Fibroblast of mammary gland (primary cell): ENCODE measurements around the gene SNX8.
"Not testable (repeated sequence)": the region's sequence is repeated elsewhere in the genome, so short reads cannot be mapped to it uniquely, and the experiment has no call there.

Experiments used
- DNase-seq: peaks from one replicate; pipeline ENCODE4 v3.0.0-alpha.2; 2010; ENCODE audit warnings: low read depth
- H3K4me3 ChIP-seq: 2 replicates; pipeline ENCODE4 v1.5.1; 2011; ENCODE audit warnings: low read depth, mild to moderate bottlenecking, low read length, moderate library complexity; ENCODE audit not compliant: control insufficient read depth
- CTCF ChIP-seq: conservative IDR thresholded peaks from 2 replicates; pipeline ENCODE4 v1.5.1; 2011; ENCODE audit warnings: low read depth, low read length, inconsistent platforms; ENCODE audit not compliant: control insufficient read depth, insufficient read depth

Gene SNX8

GRCh38 chr7:2353113-2353935 lies 39.1 kb upstream of the SNX8 start:
- no peak for TF ChIP-seq CTCF
- H3K4me3 ChIP-seq: peak overlapping the region; percentile 94
- DNase-seq: no peak

GRCh38 chr7:2350861-2351260 lies 36.6 kb upstream of the SNX8 start:
- no peak for TF ChIP-seq CTCF
- no peak for DNase-seq
- H3K4me3 ChIP-seq: no peak overlapping the region

GRCh38 chr7:2350055-2350454 lies 35.8 kb upstream of the SNX8 start:
- no peak for DNase-seq
- TF ChIP-seq CTCF: no peak
- H3K4me3 ChIP-seq: no peak overlapping the region

- DNase-seq: not testable (repeated sequence)
- H3K4me3 ChIP-seq: peak overlapping the region; percentile 41
These were observed 33.3 kb upstream of the SNX8 start for GRCh38 chr7:2347351-2348063.

GRCh38 chr7:2336626-2337299 lies 22.5 kb upstream of the SNX8 start:
- no peak for TF ChIP-seq CTCF
- H3K4me3 ChIP-seq: no peak overlapping the region
- DNase-seq: no peak

- not testable (repeated sequence) for DNase-seq, H3K4me3 ChIP-seq
These were observed 18.5 kb upstream of the SNX8 start for GRCh38 chr7:2332606-2333231.

GRCh38 chr7:2331707-2332106 lies 17.5 kb upstream of the SNX8 start:
- no peak overlapping the region for H3K4me3 ChIP-seq
- no peak for DNase-seq
- no peak for TF ChIP-seq CTCF
